GM23248 (cell line): ENCODE results near the gene OBP2A.

Experiments used
- EZH2 ChIP-seq: fragments of 200-600 bp; sonication (generic); IDR thresholded peaks from 2 replicates; pipeline ENCODE4 v1.6.1; 2018; ENCODE audit warnings: antibody characterized with exemption, mild to moderate bottlenecking; ENCODE audit not compliant: insufficient read depth, poor library complexity, severe bottlenecking
- EZH2phosphoT487 ChIP-seq: fragments of 200-600 bp; sonication (generic); IDR thresholded peaks from 2 replicates; pipeline ENCODE4 v1.6.1; 2018; ENCODE audit warnings: antibody characterized with exemption, moderate library complexity, mild to moderate bottlenecking, low read depth; ENCODE audit not compliant: insufficient read depth

DNA sequence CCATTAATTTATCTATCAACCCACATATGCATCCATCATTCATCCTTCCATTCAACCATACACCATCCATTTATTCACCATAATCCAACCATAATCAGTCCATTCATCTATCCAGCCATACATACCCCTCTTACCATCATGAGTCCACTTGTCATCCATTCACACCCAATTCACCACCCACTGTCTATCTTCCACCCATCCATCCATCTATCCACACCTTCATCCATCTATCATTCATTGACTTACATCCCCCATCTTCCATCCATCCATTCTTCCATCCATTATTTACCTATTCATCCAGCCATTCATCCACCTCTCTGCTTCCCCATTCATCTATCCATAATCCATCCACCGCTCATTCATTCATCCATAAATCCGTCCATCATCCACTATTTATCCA is 33.4 kb downstream of the OBP2A start:
- no peak for TF ChIP-seq EZH2
- no peak for TF ChIP-seq EZH2phosphoT487
